K562 (cell line): ENCODE results near the gene ARHGEF3. TPM values are rescaled to one million over a fixed set of nuclear protein-coding genes. Genes with fewer than 3 reads are reported as not detected.

ENCODE experiments used
- ATAC-seq: fragments of 200-7000 bp; cut with Tn5 transposase; 3 replicates; pipeline ENCODE4 v1.9.1; 2020; ENCODE audit warnings: moderate library complexity
- BruUV-seq: library from RNA; stranded (reverse); fragments of 400-500 nt; replicated peaks from 2 replicates; lab custom pipeline; 2021; lab: Mats Ljungman, UMichigan
- CTCF ChIA-PET: fragments of 300-600 bp; formaldehyde crosslinking; extraction: SDS; loops from one replicate; lab custom pipeline; 2021; ENCODE audit warnings: low intra/inter-chr PET ratio; lab: Yijun Ruan, JAX
- POLR2A ChIA-PET: fragments of 300-600, 350-650 bp; sonication (Branson Sonifier 250); formaldehyde crosslinking; extraction: SDS; loops from one replicate; lab custom pipeline; 2021; ENCODE audit warnings: antibody characterized with exemption, inconsistent platforms; lab: Yijun Ruan, JAX
- DNase-seq, 4 experiments: peaks; one replicate each; pipeline versions ENCODE4 v3.0.0 to v3.0.0-alpha.2; 2011 to 2018; ENCODE audit warnings: low spot score in 3 of 4, mixed read lengths in 3 of 4; ENCODE audit errors: extremely low read depth in 1 of 4
- FAIRE-seq: peaks from 2 replicates; lab custom pipeline; 2011; peaks lifted over from hg19 to GRCh38; lab: Jason Lieb, UNC
- H2AFZ ChIP-seq: 2 replicates; pipeline ENCODE4 v1.6.0; 2011; ENCODE audit warnings: low read depth, low read length, control low read depth, inconsistent platforms
- H3K27ac ChIP-seq: fragments of 200-600 bp; 3 replicates; pipeline ENCODE4 v1.8.0; 2011; ENCODE audit warnings: low read depth, mild to moderate bottlenecking, control low read depth, inconsistent platforms, low read length, moderate library complexity, mixed read lengths; ENCODE audit errors: extremely low read depth
- H3K27me3 ChIP-seq, 2 experiments: fragments of 300-600 bp in 1 of 2; 2 replicates in 1 of 2; 3 replicates in 1 of 2; pipeline versions ENCODE4 v1.6.0 to v1.8.0; 2011; ENCODE audit warnings: inconsistent platforms in 2 of 2, low read length in 2 of 2, mild to moderate bottlenecking in 1 of 2, mixed read lengths in 1 of 2, moderate library complexity in 1 of 2; ENCODE audit not compliant: control insufficient read depth in 2 of 2, insufficient read depth in 2 of 2
- H3K36me3 ChIP-seq: fragments of 300-600 bp; 3 replicates; pipeline ENCODE4 v1.8.0; 2011; ENCODE audit warnings: mild to moderate bottlenecking, low read length, inconsistent platforms; ENCODE audit not compliant: control insufficient read depth, insufficient read depth
- H3K4me1 ChIP-seq, 2 experiments: fragments of 200-600 bp in 1 of 2; replicated peaks in 1 of 2; 2 replicates in 1 of 2; 3 replicates in 1 of 2; pipeline versions ENCODE4 v1.5.1 to v1.8.0; 2011; ENCODE audit warnings: inconsistent platforms in 2 of 2, low read length in 2 of 2, mild to moderate bottlenecking in 1 of 2, mixed read lengths in 1 of 2, moderate library complexity in 1 of 2; ENCODE audit not compliant: control insufficient read depth in 2 of 2, insufficient read depth in 2 of 2
- H3K4me2 ChIP-seq: 2 replicates; pipeline ENCODE4 v1.6.1; 2011; ENCODE audit warnings: low read length, control low read depth, inconsistent platforms, mixed read lengths; ENCODE audit not compliant: insufficient read depth
- H3K4me3 ChIP-seq: fragments of 200-600 bp; sonication (generic), shearing (Covaris generic); 2 replicates; pipeline ENCODE4 v1.5.1; 2016; ENCODE audit warnings: control low read depth, inconsistent platforms
- H3K79me2 ChIP-seq: fragments of 200-600 bp; 3 replicates; pipeline ENCODE4 v1.8.0; 2011; ENCODE audit warnings: low read length, inconsistent platforms; ENCODE audit not compliant: control insufficient read depth, insufficient read depth
- H3K9ac ChIP-seq, 2 experiments: 2 replicates each; pipeline versions ENCODE4 v1.6.0 to v1.6.1; 2011; ENCODE audit warnings: low read depth in 2 of 2, low read length in 2 of 2, control low read depth in 1 of 2, inconsistent platforms in 1 of 2, mild to moderate bottlenecking in 1 of 2, mixed read lengths in 1 of 2; ENCODE audit not compliant: insufficient read depth in 1 of 2
- H3K9me1 ChIP-seq: one replicate; pipeline ENCODE4 v1.6.0; 2011; ENCODE audit warnings: inconsistent platforms, mild to moderate bottlenecking, low read length, moderate library complexity; ENCODE audit not compliant: control insufficient read depth, insufficient read depth
- H3K9me3 ChIP-seq: replicated peaks from 2 replicates; pipeline ENCODE4 v1.5.1; 2011; ENCODE audit warnings: low read depth, low read length, inconsistent platforms; ENCODE audit not compliant: control insufficient read depth, insufficient read depth
- H4K20me1 ChIP-seq: replicated peaks from 2 replicates; pipeline ENCODE4 v1.6.1; 2011; ENCODE audit warnings: low read length, inconsistent platforms, mixed read lengths; ENCODE audit not compliant: control insufficient read depth, insufficient read depth
- DPF2 ChIP-seq: fragments of 450-650 bp; IDR thresholded peaks from 2 replicates; pipeline ENCODE4 v1.6.1; 2016
- EGR1 ChIP-seq: fragments of 450-650 bp; conservative IDR thresholded peaks from 2 replicates; pipeline ENCODE4 v1.6.1; 2017; ENCODE audit warnings: mild to moderate bottlenecking
- ETV5 ChIP-seq: sonication (generic); formaldehyde crosslinking; IDR thresholded peaks from 2 replicates; pipeline ENCODE4 v1.4.0; 2020; ENCODE audit warnings: low read depth, mild to moderate bottlenecking, missing genetic modification reagents
- MAFK ChIP-seq: IDR thresholded peaks from 2 replicates; pipeline ENCODE4 v1.6.1; 2011; ENCODE audit warnings: low read length, improper control_type of control experiment
- MTA3 ChIP-seq: fragments of 450-650 bp; formaldehyde crosslinking; IDR thresholded peaks from 2 replicates; pipeline ENCODE4 v1.6.1; 2017; ENCODE audit warnings: mild to moderate bottlenecking, borderline replicate concordance
- NUFIP1 ChIP-seq: fragments of 450-650 bp; IDR thresholded peaks from 2 replicates; pipeline ENCODE4 v1.6.1; 2018; ENCODE audit not compliant: partially characterized antibody
- ZKSCAN8 ChIP-seq: fragments of 200-800 bp; sonication (Bioruptor generic); IDR thresholded peaks from 2 replicates; pipeline ENCODE4 v1.6.1; 2016; ENCODE audit warnings: missing genetic modification characterization, missing compliant biosample characterization
- ZNF23 ChIP-seq: fragments of 250-450 bp; sonication (Bioruptor Pico); IDR thresholded peaks from 2 replicates; pipeline ENCODE4 v1.4.0; 2020; ENCODE audit warnings: mild to moderate bottlenecking
- WGBS: fragments of 100-300 bp; shearing (Covaris generic); methylation state at CpG from one replicate; pipeline ENCODE4 v1.1.6; 2016; ENCODE audit warnings: low coverage, mixed read lengths; ENCODE audit not compliant: insufficient coverage; ENCODE audit errors: missing lambda C conversion rate; 5-methylcytosine and 5-hydroxymethylcytosine counted together
- in situ Hi-C: fragments of 300-500 bp; cut with MboI; formaldehyde crosslinking; loops from 4 replicates; pipeline ENCODE4 v1.15.0; 2018; ENCODE audit warnings: inconsistent platforms, mixed read lengths
- intact Hi-C: fragments of 100-400 bp; cut with micrococcal nuclease; formaldehyde crosslinking; loops from 2 replicates; pipeline ENCODE4 v1.14.2; 2022
- polyA plus RNA-seq, 8 experiments: library from polyadenylated mRNA; depleted of rRNA in 4 of 8; stranded (reverse) in 5 of 8; unstranded in 3 of 8; fragments of >200 nt; fragmentation: Nextera tagmentation in 2 of 8; fragmentation: Illumina TruSeq in 1 of 8; extraction: Ambion mirVana in 2 of 8; extraction: Trizol in 1 of 8; gene quantifications; 2 replicates each; pipeline versions ENCODE4 v1.2.1 to v1.2.3, GENCODE V29; 2011 to 2014; ENCODE audit warnings: inconsistent platforms in 1 of 8, missing spikeins in 1 of 8
- total RNA-seq, 7 experiments: library from RNA; depleted of rRNA in 6 of 7; stranded (reverse); fragments of >200 nt in 6 of 7; fragmentation: Illumina TruSeq in 2 of 7; extraction: Trizol in 2 of 7; gene quantifications; 2 replicates each; pipeline versions ENCODE4 v1.2.1 to v1.2.3, GENCODE V29; 2011 to 2021; ENCODE audit warnings: low replicate concordance in 1 of 7
- TF ChIP-seq, protein P1 (sequence below): fragments of 250-450 bp; sonication (Bioruptor Pico); IDR thresholded peaks from 2 replicates; pipeline ENCODE4 v1.9.0; 2021; ENCODE audit warnings: mild to moderate bottlenecking, inconsistent platforms
- TF ChIP-seq, protein P2 (sequence below), 2 experiments: fragments of 450-650 bp in 1 of 2; sonication (generic) in 1 of 2; formaldehyde crosslinking in 1 of 2; IDR thresholded peaks; 2 replicates each; pipeline versions ENCODE4 v1.7.1 to v1.9.0; 2016 to 2022; ENCODE audit warnings: inconsistent platforms in 1 of 2, mild to moderate bottlenecking in 1 of 2, missing genetic modification reagents in 1 of 2
- TF ChIP-seq, protein P3 (sequence below): sonication (generic); formaldehyde crosslinking; IDR thresholded peaks from 2 replicates; pipeline ENCODE4 v1.8.0; 2023; ENCODE audit warnings: mild to moderate bottlenecking, missing genetic modification reagents

ARHGEF3 gene
- total and polyA plus RNA-seq, 9 of the 15 experiments (the other 6 are each of a cell fraction or from before 2014, with no cell fraction given), result 0.77 to 2.7 (median 1.4) TPM

DNA sequence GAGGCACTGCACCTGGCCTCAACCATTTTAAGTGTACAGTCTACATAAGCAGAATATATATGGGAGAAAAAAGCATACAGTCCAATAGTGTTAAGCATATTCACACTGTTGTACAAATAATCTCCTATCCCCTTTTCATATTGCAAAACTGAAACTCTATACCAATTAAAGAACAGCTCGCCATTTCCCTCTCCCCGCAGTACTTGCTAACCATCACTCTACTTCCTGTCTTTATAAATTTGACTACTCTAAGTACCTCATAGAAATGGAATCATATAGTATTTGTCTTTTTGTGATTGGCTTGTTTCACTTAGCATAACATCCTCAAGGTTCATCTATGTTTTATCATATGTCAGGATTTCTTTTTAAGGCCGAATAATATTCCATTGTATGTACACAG lies 97.0 kb downstream of the ARHGEF3 start:
- POLR2A ChIA-PET, result interaction anchor here (0.8 kb wide), 1 partner anchor 1961 kb away, joined by 3 read pairs; no protein-coding TSS in a partner anchor
- H3K9ac ChIP-seq, result no peak overlapping the region
- WGBS, result 22% methylated on average over 3 of the region's 3 CpGs
- H3K4me1 ChIP-seq, result no peaks in the 10 kb centered on the region
- DNase-seq (no peak), FAIRE-seq (no peak), ATAC-seq (no peak)
- H3K27ac ChIP-seq, result no peak overlapping the region
- H3K36me3 ChIP-seq, result no peaks in the 10 kb centered on the region
- H4K20me1 ChIP-seq, result no peaks in the 10 kb centered on the region
- no peaks in the 10 kb centered on the region for H3K27me3 ChIP-seq
- H3K4me3 ChIP-seq, result no peak overlapping the region
- no TSS peak for BruUV-seq
- no peak overlapping the region for H3K4me2 ChIP-seq
- H3K79me2 ChIP-seq, result no peaks in the 10 kb centered on the region
- intact Hi-C loops (no loop called here), in situ Hi-C loops (loop anchor here (5.0 kb wide), 1 partner anchor 288 kb away; no protein-coding TSS in a partner anchor)
- no peaks in the 10 kb centered on the region for H3K9me3 ChIP-seq
- H3K9me1 ChIP-seq, result no peaks in the 10 kb centered on the region
- TF ChIP-seq, protein P1, sequence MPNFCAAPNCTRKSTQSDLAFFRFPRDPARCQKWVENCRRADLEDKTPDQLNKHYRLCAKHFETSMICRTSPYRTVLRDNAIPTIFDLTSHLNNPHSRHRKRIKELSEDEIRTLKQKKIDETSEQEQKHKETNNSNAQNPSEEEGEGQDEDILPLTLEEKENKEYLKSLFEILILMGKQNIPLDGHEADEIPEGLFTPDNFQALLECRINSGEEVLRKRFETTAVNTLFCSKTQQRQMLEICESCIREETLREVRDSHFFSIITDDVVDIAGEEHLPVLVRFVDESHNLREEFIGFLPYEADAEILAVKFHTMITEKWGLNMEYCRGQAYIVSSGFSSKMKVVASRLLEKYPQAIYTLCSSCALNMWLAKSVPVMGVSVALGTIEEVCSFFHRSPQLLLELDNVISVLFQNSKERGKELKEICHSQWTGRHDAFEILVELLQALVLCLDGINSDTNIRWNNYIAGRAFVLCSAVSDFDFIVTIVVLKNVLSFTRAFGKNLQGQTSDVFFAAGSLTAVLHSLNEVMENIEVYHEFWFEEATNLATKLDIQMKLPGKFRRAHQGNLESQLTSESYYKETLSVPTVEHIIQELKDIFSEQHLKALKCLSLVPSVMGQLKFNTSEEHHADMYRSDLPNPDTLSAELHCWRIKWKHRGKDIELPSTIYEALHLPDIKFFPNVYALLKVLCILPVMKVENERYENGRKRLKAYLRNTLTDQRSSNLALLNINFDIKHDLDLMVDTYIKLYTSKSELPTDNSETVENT, result no peak
- TF ChIP-seq ZNF23 (CRISPR knock-in tag) (no peak), NUFIP1 (no peak), DPF2 (no peak), ZKSCAN8 (CRISPR knock-in tag) (no peak), ETV5 (CRISPR knock-in tag) (no peak), MAFK (no peak), EGR1 (no peak), MTA3 (no peak)
- TF ChIP-seq, protein P2, sequence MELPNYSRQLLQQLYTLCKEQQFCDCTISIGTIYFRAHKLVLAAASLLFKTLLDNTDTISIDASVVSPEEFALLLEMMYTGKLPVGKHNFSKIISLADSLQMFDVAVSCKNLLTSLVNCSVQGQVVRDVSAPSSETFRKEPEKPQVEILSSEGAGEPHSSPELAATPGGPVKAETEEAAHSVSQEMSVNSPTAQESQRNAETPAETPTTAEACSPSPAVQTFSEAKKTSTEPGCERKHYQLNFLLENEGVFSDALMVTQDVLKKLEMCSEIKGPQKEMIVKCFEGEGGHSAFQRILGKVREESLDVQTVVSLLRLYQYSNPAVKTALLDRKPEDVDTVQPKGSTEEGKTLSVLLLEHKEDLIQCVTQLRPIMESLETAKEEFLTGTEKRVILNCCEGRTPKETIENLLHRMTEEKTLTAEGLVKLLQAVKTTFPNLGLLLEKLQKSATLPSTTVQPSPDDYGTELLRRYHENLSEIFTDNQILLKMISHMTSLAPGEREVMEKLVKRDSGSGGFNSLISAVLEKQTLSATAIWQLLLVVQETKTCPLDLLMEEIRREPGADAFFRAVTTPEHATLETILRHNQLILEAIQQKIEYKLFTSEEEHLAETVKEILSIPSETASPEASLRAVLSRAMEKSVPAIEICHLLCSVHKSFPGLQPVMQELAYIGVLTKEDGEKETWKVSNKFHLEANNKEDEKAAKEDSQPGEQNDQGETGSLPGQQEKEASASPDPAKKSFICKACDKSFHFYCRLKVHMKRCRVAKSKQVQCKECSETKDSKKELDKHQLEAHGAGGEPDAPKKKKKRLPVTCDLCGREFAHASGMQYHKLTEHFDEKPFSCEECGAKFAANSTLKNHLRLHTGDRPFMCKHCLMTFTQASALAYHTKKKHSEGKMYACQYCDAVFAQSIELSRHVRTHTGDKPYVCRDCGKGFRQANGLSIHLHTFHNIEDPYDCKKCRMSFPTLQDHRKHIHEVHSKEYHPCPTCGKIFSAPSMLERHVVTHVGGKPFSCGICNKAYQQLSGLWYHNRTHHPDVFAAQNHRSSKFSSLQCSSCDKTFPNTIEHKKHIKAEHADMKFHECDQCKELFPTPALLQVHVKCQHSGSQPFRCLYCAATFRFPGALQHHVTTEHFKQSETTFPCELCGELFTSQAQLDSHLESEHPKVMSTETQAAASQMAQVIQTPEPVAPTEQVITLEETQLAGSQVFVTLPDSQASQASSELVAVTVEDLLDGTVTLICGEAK (IDR thresholded peaks at IDR 0.05), result no peak
- TF ChIP-seq, protein P2 (CRISPR knock-in tag; IDR thresholded peaks at IDR 0.05), result no peak
- TF ChIP-seq, protein P3, sequence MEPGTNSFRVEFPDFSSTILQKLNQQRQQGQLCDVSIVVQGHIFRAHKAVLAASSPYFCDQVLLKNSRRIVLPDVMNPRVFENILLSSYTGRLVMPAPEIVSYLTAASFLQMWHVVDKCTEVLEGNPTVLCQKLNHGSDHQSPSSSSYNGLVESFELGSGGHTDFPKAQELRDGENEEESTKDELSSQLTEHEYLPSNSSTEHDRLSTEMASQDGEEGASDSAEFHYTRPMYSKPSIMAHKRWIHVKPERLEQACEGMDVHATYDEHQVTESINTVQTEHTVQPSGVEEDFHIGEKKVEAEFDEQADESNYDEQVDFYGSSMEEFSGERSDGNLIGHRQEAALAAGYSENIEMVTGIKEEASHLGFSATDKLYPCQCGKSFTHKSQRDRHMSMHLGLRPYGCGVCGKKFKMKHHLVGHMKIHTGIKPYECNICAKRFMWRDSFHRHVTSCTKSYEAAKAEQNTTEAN, result no peak
- H2AFZ ChIP-seq, result no peak overlapping the region
- CTCF ChIA-PET, result no interaction called here
